ENCODE results near the gene FLG.
A peak's percentile ranks its signal among the peaks of the same experiment; 100 is the strongest.
"Not testable (repeated sequence)": the region's sequence is repeated elsewhere in the genome, so short reads cannot be mapped to it uniquely, and the experiment has no call there.

The FLG gene

DNA sequence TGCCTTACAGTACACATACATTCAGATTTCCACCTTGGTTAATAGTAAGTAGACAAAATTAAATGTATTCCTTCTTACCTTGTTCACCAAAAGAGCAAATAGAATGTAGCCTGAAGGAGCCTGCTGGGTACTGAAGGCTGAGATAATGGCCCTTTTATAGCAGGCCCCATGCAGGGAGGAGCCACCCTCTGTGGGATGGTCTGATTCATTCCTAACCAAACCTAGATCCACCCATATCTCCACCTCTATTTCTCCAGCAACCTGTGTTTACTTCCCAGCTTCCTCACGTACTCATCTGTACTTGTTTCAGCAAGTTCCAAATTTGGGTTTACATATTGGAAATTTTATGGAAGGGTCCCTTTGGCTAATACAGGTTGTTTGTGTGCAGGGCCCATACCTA is at the start of gene FLG:
Gene FLG, minus strand, starts transcription at position 129 of the 400 bp plus-strand sequence. CDS start 9,783 bp downstream, outside the sequence.
- no peak for DNase-seq

DNA sequence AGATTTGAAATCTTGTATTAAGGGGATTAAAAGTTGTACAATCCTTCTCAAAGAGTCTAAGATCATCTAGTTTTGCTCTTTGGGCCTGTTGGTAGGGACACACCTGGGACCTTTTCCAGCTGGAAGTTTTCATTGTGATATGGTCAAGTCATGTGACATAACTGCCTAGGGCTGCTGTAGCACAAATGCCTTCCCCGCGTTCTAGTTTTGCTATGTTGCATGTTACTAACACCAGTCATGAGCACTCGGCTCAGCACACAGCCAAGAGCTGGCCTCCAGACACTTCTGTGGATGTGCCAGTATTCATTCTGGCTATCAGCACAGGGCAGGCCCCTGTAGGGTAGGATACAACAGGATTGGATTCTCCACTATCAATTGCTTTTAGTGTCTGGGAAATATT is 49.4 kb upstream of the FLG start:
- no peak for DNase-seq

DNA sequence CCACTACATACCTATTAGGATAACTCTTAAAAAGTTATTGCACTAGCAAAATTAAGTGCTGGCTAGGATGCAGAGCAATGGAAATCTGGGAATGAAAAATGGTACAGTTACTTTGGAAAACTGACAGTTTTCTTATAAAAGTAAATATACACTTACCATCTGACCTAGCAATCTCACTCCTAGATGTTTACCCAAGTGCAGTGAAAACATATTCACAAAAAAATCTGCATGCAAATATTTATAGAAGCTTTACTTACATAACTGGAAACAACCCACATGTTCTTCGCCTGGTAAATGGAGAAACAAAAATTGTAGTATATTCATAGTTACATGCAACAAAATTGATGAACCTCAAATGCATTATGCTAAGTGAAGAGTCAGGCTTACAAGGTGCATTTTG is 47.6 kb upstream of the FLG start:
- DNase-seq: no peak

DNA sequence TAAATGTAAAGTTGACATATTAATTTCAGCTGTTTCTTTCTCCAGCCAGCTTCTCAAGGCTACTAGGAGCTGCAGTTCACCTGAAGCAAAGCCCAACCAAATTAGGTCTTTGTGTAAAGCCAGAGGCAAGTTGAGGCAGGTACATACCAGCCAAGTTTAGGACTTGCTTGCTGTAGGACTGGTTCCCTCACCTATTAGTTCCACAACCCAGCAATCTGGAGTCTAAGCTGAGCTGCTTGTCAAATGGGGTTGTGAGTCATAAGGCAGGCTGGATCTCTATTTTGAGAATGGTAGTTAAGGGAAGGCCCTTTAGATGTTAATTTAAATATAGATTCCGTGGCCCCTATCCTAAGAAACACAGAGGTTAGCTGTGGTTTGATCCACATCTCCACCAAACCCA is 42.4 kb upstream of the FLG start:
- DNase-seq: no peak

DNA sequence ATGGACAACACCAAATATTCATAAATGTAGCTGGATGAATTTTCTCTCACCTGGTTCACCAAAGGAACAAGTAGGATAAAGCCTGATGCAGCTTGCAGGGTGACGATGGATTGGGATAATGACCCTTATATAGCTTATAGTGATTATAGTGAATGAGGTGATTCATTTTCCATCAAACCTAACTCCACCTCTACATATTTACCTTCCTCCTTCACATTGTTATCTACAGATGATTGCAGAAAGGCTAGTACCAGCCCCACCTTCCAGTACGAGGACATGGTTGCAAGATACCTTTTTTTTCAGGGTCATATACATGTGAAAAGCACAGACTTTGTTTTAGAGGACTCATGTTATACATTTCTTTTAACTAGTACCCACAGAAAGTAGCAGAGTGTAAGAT is 34.9 kb upstream of the FLG start, which contains the start of gene FLG2:
Gene FLG2, minus strand, starts transcription at position 101 of the 400 bp plus-strand sequence. CDS start 1,122 bp downstream, outside the sequence.
- no peak for DNase-seq

DNA sequence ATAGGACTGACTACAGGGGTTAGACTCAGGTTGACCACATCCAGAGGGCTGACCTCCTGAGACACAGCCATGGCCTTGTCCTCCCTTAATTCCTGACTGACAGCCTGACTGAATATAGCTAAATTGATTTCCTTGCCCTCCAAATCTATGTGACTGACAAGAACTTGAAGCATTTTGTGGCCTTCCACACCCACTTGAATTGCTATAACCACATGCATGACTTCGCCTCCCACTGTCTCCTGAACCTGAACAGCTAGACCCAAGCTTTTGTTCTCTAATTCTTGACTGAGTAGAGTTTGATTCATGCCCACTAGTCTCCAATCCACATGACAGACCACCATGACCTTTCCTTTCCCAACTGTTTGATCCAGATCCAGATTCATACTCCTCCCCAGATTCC is 31.7 kb upstream of the FLG start:
- no peak for DNase-seq

DNA sequence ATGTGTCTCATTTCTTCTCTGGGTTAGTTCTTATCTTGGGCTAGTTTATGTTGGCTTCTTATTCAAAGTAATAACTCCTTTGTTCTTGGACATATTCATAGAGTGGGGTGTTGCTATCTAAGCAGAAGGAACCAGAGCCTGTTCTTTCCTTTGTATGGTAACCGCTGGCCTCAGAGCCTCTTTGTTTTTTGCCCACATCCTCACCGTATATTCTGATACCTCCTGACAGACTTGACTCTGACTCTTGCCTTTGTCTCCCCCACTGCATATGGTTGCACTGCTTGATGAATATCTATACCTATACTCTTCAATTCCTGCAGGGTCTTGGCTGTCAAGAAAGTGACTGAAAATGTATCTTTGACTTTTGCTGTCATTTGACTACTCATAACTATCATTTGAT is 24.6 kb upstream of the FLG start:
- DNase-seq: no peak

DNA sequence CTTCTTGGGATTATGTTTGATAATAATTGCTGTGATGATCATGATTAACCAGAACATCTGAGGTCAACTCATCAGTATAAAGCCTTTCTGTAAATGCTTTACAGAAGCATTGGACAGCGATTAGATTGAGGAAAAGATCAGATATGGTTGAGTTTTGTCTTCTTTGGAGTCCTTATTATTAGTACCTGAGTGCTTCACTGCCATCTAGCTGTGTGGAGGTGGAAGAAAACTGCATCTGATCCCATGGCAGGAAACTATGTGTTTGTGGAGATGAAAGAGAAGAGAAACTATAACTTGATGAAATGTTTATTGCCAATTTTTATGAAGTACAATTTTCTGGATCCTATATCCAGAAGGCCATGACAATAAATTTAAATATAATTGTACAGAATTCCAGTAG is 23.4 kb upstream of the FLG start:
- no peak for DNase-seq

DNA sequence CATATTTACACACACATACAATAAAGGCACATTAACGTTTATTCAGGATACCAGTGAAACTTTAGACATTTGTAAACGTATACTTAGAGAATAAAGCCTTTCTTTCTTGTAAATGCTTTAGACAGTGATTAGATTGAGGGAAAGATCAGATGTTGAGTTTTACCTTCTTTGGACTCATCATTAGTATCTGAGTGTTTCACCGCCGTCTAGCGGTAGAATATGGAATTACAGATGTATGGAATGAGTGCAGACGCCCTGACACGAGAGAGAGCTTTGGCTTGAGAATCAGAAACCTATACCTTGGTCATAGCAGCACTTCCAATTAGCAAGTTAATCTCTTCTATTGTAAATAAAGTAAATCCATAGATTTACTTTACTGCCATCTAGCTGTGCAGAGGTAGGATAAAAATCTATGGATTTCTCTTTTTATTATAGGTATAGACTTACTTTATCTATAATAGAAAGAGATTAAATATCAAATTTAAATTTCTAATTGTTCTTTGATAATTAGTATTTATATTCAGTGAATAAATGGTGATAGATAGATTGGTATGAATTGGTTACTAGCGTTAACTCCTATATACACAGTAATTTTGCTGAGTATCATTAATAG is 22.2 kb upstream of the FLG start:
- peak; percentile 5 for DNase-seq

DNA sequence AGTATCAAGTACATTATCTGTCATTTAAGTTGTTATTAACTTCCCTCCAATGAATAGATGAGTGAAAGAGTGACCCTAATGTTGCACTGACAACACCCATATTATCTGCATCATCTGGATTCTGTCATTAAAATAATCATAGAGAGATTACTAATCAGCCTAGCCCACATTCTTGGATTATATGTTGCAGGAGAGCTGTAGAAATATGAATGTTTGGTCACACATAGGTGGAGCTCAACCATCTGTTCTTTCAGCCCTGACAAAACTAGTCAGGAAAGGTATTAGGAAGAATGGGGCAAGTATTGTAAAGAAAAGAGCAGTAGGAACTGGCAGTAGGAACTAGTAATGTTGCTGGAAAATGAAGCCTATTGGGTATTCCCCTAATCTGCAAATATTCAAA is 19.4 kb upstream of the FLG start:
- no peak for DNase-seq

DNA sequence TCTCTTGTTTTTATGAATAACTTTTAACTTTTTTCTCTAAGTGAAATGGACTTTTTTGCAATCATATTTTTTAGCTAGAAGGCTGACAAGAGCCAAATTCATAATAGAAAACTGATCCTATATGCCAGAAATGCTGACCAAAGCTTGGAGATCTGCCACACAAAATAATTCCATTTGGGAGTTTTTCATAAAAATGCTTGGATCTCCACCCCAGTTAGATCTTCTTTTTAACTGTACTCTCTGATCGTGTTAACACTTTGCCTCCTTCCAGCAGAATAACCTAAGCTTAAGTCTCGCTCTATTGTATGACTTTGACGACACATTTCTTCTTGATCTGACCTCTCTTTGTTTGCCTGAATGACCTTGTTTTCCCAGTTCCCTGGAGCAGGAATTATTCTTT is 18.0 kb upstream of the FLG start:
- DNase-seq: no peak

DNA sequence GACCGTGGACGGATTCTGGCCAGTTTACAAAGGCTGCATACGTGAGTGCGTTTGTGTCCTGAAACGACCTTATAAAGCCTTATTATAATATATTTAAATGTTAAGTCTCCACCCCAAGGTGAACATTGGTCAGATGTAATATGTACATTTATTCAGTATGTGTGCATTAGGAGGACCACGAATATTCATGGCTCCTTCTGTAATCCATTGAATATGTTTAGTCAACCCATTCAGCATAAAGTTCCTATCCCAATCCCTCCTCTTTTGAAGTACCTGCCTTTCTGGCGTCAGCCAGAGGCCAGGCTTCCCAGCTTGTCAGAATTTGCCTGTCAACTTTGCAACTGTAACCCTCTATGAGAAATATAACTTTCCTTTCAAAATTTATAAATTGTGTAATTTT is 10.4 kb upstream of the FLG start:
- no peak for DNase-seq

DNA sequence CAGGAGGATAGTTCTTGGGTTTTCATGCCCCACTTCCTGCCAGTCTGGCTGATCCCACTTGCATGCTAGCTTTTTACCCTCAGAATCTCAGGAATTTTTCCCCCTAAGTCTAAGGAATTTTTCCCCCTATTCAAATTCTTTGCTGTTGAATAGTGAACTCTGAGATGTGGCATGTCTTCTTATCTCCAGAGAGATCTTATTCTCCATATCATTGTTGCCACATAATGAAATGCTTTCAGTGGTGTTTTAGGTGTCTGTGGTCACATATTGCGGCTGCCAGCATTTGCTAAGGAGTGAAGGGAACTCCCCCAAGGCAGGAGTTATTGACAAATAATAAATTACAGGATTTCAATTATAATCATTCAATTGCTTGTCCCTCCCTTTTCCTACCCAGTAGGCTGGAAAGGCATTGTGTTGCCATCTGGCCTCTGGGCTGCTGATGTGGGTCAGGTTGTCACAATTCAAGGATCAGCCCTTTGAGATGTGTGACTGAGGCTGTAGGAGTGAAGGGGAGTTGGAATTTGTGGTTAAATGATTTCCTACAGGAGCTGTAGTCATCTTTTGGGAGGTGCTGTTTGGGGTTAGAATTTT is 3.9 kb upstream of the FLG start:
- no peak for DNase-seq

DNA sequence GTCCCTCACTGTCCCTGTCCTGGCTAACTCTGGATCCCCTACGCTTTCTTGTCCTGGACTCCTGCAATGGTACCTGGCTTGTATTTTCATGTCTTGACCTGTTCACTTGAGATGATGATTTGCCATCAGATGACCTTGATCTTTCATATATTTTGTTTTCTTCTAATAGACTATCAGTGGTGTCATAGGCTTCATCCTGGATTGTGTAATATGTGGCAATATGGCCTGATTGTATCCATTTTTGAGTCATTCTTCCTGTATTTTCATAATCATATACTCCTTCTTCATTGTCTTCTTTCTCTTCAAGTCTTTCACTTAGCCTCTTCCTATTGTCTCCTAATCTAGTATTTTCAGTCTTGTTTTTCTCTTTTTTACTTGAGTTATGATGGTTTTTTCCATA is 11.1 kb downstream of the FLG start:
- no peak for DNase-seq

DNA sequence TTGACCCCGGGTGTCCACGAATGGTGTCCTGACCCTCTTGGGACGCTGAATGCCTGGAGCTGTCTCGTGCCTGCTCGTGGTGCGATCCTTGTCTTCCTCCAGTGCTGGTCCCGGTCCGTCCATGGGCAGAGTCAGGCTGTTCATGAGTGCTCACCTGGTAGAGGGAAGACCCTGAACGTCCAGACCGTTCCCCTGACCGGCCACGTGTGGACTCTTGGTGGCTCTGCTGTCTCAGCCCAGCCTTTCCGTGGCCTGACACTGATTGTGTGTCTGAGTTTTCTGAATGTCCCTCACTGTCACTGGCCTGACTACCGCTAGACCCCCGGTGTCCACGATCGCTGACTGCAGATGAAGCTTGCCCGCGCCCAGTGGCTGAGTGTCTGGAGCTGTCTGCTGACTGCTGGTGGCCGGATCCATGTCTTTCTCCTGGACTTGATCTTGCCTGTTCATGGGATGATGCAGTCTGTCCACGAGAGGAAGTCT is 11.7 kb downstream of the FLG start:
- no peak for DNase-seq

DNA sequence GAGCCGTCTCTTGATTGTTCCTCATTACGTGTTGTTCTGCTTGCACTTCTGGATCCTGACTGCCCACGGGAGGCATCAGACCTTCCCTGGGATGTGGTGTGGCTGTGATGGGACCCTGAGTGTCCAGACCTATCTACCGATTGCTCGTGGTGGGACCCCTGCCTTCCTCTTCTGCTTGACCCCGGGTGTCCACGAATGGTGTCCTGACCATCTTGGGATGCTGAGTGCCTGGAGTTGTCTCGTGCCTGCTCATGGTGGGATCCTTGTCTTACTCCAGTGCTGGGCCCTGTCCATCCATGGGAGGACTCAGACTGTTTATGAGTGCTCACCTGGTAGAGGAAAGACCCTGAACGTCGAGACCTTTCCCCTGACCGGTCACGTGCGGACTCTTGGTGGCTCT is 12.9 kb downstream of the FLG start:
- not testable (repeated sequence) for DNase-seq

DNA sequence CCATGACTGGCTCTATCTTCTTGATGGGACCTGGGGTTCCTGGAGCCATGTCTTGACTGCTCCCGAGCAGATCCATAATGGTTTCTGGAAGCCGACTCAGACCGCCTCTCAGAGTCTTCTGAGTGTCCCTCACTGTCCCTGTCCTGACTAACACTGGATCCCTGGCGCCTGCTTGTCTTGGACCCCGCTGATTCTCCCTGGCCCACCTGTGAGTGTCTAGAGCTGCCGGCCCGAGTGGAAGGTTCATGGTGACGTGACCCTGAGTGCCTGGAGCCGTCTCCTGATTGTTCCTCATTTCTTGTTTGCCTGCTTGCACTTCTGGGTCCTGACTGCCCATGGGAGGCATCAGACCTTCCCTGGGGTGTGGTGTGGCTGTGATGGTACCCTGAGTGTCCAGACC is 15.1 kb downstream of the FLG start:
- no peak for DNase-seq

DNA sequence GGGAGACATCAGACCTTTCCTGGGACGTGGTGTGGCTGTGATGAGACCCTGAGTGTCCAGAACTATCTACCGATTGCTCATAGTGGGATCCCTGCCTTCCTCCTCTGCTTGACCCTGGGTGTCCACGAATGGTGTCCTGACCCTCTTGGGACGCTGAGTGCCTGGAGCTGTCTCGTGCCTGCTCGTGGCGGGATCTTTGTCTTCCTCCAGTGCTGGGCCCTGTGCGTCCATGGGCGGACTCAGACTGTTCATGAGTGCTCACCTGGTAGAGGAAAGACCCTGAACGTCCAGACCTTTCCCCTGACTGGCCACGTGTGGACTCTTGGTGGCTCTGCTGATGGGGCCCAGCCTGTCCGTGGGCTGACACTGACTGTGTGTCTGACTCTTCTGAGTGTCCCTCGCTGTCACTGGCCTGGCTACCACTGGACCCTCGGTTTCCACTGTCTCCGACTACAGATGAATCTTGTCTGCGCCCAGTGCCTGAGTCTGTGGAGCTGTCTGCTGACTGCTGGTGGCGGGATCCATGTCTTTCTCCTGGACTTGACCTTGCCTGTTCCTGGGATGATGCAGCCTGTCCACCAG is 15.6 kb downstream of the FLG start:
- DNase-seq: not testable (repeated sequence)

DNA sequence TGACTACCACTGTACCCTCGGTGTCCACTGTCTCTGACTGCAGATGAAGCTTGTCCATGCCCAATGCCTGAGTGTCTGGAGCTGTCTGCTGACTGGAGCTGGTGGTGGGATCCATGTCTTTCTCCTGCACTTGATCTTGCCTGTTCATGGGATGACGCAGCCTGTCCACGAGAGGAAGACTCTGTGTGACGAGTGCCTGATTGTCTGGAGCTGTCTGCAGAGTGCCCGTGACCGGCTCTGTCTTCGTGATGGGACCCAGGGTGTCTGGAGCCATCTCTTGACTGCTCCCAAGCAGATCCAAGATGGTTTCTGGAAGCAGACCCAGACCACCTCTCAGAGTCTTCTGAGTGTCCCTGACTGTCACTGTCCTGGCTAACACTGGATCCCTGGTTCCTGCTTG is 16.3 kb downstream of the FLG start:
- not testable (repeated sequence) for DNase-seq

DNA sequence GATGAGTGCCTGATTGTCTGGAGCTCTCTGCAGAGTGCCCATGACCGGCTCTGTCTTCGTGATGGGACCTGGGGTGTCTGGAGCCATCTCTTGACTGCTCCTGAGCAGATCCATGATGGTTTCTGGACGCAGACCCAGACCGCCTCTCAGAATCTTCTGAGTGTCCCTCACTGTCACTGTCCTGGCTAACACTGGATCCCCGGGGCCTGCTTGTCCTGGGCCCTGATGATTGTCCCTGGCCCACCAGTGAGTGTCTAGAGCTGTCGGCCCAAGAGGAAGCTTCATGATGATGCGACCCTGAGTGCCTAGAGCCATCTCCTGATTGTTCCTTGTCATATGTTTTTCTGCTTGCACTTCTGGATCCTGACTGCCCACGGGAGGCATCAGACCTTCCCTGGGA is 17.1 kb downstream of the FLG start:
- not testable (repeated sequence) for DNase-seq

DNA sequence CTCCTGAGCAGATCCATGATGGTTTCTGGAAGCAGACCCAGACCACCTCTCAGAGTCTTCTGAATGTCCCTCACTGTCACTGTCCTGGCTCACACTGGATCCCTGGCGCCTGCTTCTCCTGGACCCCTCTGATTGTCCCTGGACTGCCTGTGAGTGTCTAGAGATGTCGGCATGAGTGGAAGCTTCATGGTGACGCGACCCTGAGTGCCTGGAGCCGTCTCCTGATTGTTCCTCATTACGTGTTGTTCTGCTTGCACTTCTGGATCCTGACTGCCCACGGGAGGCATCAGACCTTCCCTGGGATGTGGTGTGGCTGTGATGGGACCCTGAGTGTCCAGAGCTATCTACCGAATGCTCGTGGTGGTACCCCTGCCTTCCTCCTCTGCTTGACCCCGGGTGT is 18.9 kb downstream of the FLG start:
- not testable (repeated sequence) for DNase-seq

DNA sequence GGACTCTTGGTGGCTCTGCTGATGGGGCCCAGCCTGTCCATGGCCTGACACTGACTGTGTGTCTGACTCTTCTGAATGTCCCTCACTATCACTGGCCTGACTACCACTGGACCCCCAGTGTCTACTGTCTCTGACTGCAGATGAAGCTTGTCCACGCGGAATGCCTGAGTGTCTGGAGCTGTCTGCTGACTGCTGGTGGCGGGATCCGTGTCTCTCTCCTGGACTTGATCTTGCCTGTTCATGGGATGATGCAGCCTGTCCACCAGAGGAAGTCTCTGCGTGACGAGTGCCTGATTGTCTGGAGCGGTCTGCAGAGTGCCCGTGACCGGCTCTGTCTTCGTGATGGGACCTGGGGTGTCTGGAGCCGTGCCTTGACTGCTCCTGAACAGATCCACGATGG is 20.3 kb downstream of the FLG start:
- not testable (repeated sequence) for DNase-seq

DNA sequence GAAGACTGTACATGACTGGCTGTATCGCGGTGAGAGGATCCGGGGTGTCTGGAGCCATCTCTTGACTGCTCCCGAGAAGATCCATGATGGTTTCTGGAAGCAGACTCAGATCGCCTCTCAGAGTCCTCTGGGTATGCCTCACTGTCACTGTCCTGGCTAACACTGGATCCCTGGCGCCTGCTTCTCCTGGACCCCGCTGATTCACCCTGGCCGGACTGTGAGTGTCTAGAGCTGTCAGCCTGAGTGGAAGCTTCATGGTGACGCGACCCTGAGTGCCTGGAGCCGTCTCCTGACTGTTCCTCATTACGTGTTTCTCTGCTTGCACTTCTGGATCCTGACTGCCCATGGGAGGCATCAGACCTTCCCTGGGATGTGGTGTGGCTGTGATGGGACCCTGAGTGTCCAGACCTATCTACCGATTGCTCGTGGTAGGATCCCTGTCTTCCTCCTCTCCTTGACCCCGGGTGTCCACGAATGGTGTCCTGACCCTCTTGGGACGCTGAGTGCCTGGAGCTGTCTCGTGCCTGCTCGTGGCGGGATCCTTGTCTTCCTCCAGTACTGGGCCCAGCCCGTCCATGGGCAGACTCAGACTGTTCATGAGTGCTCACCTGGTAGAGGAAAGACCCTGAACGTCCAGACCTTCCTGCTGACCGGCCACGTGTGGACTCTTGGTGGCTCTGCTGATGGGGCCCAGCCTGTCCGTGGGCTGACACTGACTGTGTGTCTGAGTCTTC is 21.7 kb downstream of the FLG start:
- not testable (repeated sequence) for DNase-seq

DNA sequence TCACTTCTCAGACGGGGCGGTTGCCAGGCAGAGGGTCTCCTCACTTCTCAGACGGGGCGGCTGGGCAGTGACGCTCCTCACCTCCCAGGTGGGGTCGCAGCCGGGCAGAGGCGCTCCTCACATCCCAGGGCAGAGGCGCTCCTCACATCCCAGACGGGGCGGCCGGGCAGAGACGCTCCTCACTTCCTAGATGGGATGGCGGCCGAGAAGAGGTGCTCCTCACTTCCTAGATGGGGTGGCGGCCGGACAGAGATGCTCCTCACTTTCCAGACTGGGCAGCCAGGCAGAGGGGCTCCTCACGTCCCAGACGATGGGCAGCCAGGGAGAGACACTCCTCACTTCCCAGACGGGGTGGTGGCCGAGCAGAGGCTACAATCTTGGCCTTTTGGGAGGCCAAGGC is 68.6 kb downstream of the FLG start:
- not testable (repeated sequence) for DNase-seq

Data from NCI-H748 treated with DMSO at 0.1 percent for 48 hours (cell line).